ENCODE measurements around the gene CCDC88C. TPM values are rescaled to one million over a fixed set of nuclear protein-coding genes. Genes with fewer than 3 reads are reported as not detected.
"Not testable (repeated sequence)": the region's sequence is repeated elsewhere in the genome, so short reads cannot be mapped to it uniquely, and the experiment has no call there.

Gene CCDC88C
- total and polyA plus RNA-seq, 4 donors: 16.5 to 66.0 (median 32.1) TPM

- no peaks in the 10 kb centered on the region for H3K27me3 ChIP-seq (ENCODE audit: control insufficient read depth in 3 of 3, insufficient read depth in 3 of 3, low read length in 2 of 3)
- no peak overlapping the region for H3K9ac ChIP-seq (ENCODE audit: insufficient read depth in 1 of 2, low read length in 2 of 2)
- peaks cover 0 to 14% (median 0%) of the 10 kb centered on the region in 4 donors for H3K36me3 ChIP-seq (ENCODE audit: control insufficient read depth in 4 of 4, insufficient read depth in 4 of 4, low read length in 4 of 4)
- peaks cover 0 to 11% (median 6%) of the 10 kb centered on the region in 5 donors for H3K4me1 ChIP-seq (ENCODE audit: control insufficient read depth in 5 of 5, insufficient read depth in 5 of 5, low read length in 5 of 5)
- DNase-seq: no peak
- H3K27ac ChIP-seq (ENCODE audit: low read depth in 1 of 2, low read length in 1 of 2): no peak overlapping the region
- 68 to 79% methylated on average over 8 of the region's 8 CpGs for WGBS, 2 donors
- no peak for ATAC-seq (ENCODE audit: insufficient read depth, low FRiP score)
- TF ChIP-seq CTCF (IDR thresholded peaks at IDR 0.05; ENCODE audit: control extremely low read depth, extremely low read depth): no peak
- H3K9me3 ChIP-seq (ENCODE audit: control insufficient read depth in 4 of 4, insufficient read depth in 3 of 4, low read length in 3 of 4): no peaks in the 10 kb centered on the region
- no peak overlapping the region for H3K4me3 ChIP-seq
These were observed 7.5 kb downstream of the CCDC88C start for GRCh38 chr14:91409928-91410718.

- H3K36me3 ChIP-seq (ENCODE audit: control insufficient read depth in 4 of 4, insufficient read depth in 4 of 4, low read length in 4 of 4): peaks cover 0 to 14% (median 0%) of the 10 kb centered on the region in 4 donors
- H3K27me3 ChIP-seq (ENCODE audit: control insufficient read depth in 3 of 3, insufficient read depth in 3 of 3, low read length in 2 of 3); H3K9ac ChIP-seq (ENCODE audit: insufficient read depth in 1 of 2, low read length in 2 of 2); ATAC-seq (ENCODE audit: insufficient read depth, low FRiP score); H3K9me3 ChIP-seq (ENCODE audit: control insufficient read depth in 4 of 4, insufficient read depth in 3 of 4, low read length in 3 of 4); DNase-seq; H3K4me3 ChIP-seq; H3K27ac ChIP-seq (ENCODE audit: low read depth in 1 of 2, low read length in 1 of 2): not testable (repeated sequence)
- WGBS, 2 donors: 92 to 93% methylated on average over 6 of the region's 6 CpGs
- H3K4me1 ChIP-seq (ENCODE audit: control insufficient read depth in 5 of 5, insufficient read depth in 5 of 5, low read length in 5 of 5): peaks cover 0 to 13% (median 6%) of the 10 kb centered on the region in 5 donors
These were observed 8.4 kb downstream of the CCDC88C start for GRCh38 chr14:91409240-91409639.

GRCh38 chr14:91406982-91407381 lies 10.6 kb downstream of the CCDC88C start:
- no peak for DNase-seq

More at GRCh38 chr14:91406982-91407381, 10.6 kb downstream of the CCDC88C start:
- TF ChIP-seq CTCF (IDR thresholded peaks at IDR 0.05; ENCODE audit: control extremely low read depth, extremely low read depth): no peak
- H3K9me3 ChIP-seq (ENCODE audit: control insufficient read depth in 4 of 4, insufficient read depth in 3 of 4, low read length in 3 of 4): no peaks in the 10 kb centered on the region
- WGBS, 2 donors: 66 to 80% methylated on average over 5 of the region's 5 CpGs
- peaks cover 0 to 14% (median 0%) of the 10 kb centered on the region in 4 donors for H3K36me3 ChIP-seq (ENCODE audit: control insufficient read depth in 4 of 4, insufficient read depth in 4 of 4, low read length in 4 of 4)
- peaks cover 0 to 25% (median 19%) of the 10 kb centered on the region in 5 donors for H3K4me1 ChIP-seq (ENCODE audit: control insufficient read depth in 5 of 5, insufficient read depth in 5 of 5, low read length in 5 of 5)
- no peak overlapping the region for H3K9ac ChIP-seq (ENCODE audit: insufficient read depth in 1 of 2, low read length in 2 of 2)
- H3K27ac ChIP-seq (ENCODE audit: low read depth in 1 of 2, low read length in 1 of 2): no peak overlapping the region
- H3K4me3 ChIP-seq: no peak overlapping the region
- no peak for ATAC-seq (ENCODE audit: insufficient read depth, low FRiP score)
- no peaks in the 10 kb centered on the region for H3K27me3 ChIP-seq (ENCODE audit: control insufficient read depth in 3 of 3, insufficient read depth in 3 of 3, low read length in 2 of 3)

All from lung (tissue), 12 donors.